ENCODE data around the gene TSPOAP1. TPM values are rescaled to one million over a fixed set of nuclear protein-coding genes. Genes with fewer than 3 reads are reported as not detected.

The TSPOAP1 gene
- total and polyA plus RNA-seq, 2 of the 13 experiments (the other 11 are each of a cell fraction or from before 2014, with no cell fraction given): not detected

DNA sequence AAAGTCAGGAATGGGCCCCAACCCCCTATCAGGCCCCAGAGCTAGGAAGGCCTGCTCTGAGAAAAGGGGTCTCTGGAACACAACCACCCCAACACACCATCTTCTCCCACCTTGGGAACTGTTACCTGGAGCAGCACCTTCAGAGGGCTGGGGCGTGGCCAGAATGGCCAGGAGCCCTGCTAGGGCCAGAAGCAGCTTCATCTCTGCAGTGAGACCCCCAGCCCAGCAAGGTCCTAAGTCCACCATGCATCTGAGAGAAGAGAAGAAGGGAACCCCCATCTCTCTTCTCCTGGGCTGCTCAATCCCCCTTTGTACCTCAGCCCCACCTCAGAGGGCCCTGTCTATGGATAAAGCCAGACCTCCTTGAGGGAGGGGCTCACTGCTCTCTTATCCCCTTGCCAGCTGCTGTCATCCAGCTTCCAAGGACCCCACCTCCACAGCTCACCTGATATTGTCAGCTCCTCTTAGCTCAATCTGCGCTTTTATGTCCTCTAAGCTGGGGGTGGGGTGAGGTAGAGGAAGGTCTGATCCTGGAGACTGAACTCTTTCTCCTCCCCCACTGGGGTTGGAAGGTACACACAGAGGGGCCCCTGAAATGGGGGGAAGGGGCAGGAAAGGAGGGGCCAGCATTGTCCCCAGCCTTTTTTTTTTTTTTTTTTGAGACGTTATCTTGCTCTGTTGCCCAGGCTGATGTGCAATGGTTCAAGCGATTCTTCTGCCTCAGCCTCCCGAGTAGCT, 47.9 kb downstream of the TSPOAP1 start, which contains the start of gene MPO (continued):
- TF ChIP-seq ATF2 (CRISPR knock-in tag; IDR thresholded peaks at IDR 0.05): no peak

- CTCF ChIA-PET (ENCODE audit: low intra/inter-chr PET ratio, low total read pairs): no interaction called here
- Histone ChIP-seq H3K27me3 (ENCODE audit: control insufficient read depth in 1 of 2, insufficient read depth in 2 of 2, low read length in 2 of 2) (peaks cover 16 to 73% of the 10 kb centered on the region in 2 experiments; a peak in 4 of 5 replicates), H3K79me2 (ENCODE audit: insufficient read depth, low read length) (no peaks in the 10 kb centered on the region), H3K4me1 (ENCODE audit: insufficient read depth, low read length) (peaks cover 10% of the 10 kb centered on the region), H3K36me3 (replicated peaks in 1 of 2; ENCODE audit: control insufficient read depth in 1 of 2, insufficient read depth in 2 of 2, low read length in 2 of 2) (no peaks in the 10 kb centered on the region), H4K20me1 (ENCODE audit: insufficient read depth, low read length) (no peaks in the 10 kb centered on the region), H3K27ac (ENCODE audit: extremely low read length, insufficient read depth, low read length) (no peak overlapping the region), H3K4me2 (ENCODE audit: low read depth, low read length) (no peak overlapping the region), H3K4me3 (replicated peaks in 1 of 3; ENCODE audit: insufficient read depth in 1 of 3, low read depth in 2 of 3, low read length in 3 of 3) (no peak overlapping the region), H3K9ac (ENCODE audit: insufficient read depth, low read depth, low read length) (no peak overlapping the region), H3K9me3 (ENCODE audit: low read length) (no peaks in the 10 kb centered on the region), H2AFZ (ENCODE audit: low read length) (no peak overlapping the region)
- POLR2A ChIA-PET: interaction anchor here (0.6 kb wide), 1 partner anchor 156 kb away, joined by 3 read pairs; no protein-coding TSS in a partner anchor
- in situ Hi-C loops (cut with HindIII; ENCODE audit: extremely low pct_ligation_motif_present, low pct_unique_long_range_greater_than_20kb): no loop called here
- whole genome bisulfite sequencing (ENCODE audit: low lambda C conversion rate): 44% methylated on average over 13 of the region's 16 CpGs
- no TSS peak for BruUV-seq (replicated peaks)
- FAIRE-seq (no peak), ATAC-seq (no peak), DNase-seq (ENCODE audit: low spot score) (no peak)
- no peak for TF ChIP-seq AGO2 (optimal IDR thresholded peaks at IDR 0.05; ENCODE audit: low read depth, low read length)
- TF ChIP-seq KLF13 (CRISPR knock-in tag; IDR thresholded peaks at IDR 0.05): no peak
- TF ChIP-seq SP4 (CRISPR knock-in tag; IDR thresholded peaks at IDR 0.05): no peak
- TF ChIP-seq MAF1 (CRISPR knock-in tag; IDR thresholded peaks at IDR 0.05; ENCODE audit: borderline replicate concordance): no peak
- no peak for TF ChIP-seq ZNF33B (CRISPR knock-in tag; IDR thresholded peaks at IDR 0.05)
- no peak for TF ChIP-seq ZNF558 (CRISPR knock-in tag; IDR thresholded peaks at IDR 0.05; ENCODE audit: borderline replicate concordance)
- no peak for TF ChIP-seq ZNF230 (CRISPR knock-in tag; IDR thresholded peaks at IDR 0.05)
- TF ChIP-seq TFDP1 (CRISPR knock-in tag; IDR thresholded peaks at IDR 0.05; ENCODE audit: borderline replicate concordance): no peak
- intact Hi-C loops (cut with micrococcal nuclease; ENCODE audit: unreplicated experiment): no loop called here
These were observed 48.7 kb downstream of the TSPOAP1 start for GRCh38 chr17:58279736-58280479.

Data from HepG2 (cell line).